Keratinocyte (primary cell): ENCODE results near the gene CDH12. TPM values are rescaled to one million over a fixed set of nuclear protein-coding genes. Genes with fewer than 3 reads are reported as not detected.

Experiments used
- DNase-seq: peaks from one replicate; pipeline ENCODE4 v3.0.0-alpha.2; 2011; ENCODE audit warnings: low read depth, missing footprints, low spot score
- FAIRE-seq: peaks from 2 replicates; lab custom pipeline; 2011; peaks lifted over from hg19 to GRCh38; lab: Jason Lieb, UNC
- H2AFZ ChIP-seq: 2 replicates; pipeline ENCODE4 v1.6.0; 2012; ENCODE audit warnings: low read length, control low read depth, inconsistent platforms; ENCODE audit not compliant: control insufficient read depth
- H3K27ac ChIP-seq: 2 replicates; pipeline ENCODE4 v1.5.1; 2011; ENCODE audit warnings: low read length; ENCODE audit not compliant: control insufficient read depth, insufficient read depth
- H3K27me3 ChIP-seq: 3 replicates; pipeline ENCODE4 v1.6.0; 2011; ENCODE audit warnings: low read length; ENCODE audit not compliant: control insufficient read depth, insufficient read depth; ENCODE audit errors: extremely low read depth
- H3K36me3 ChIP-seq, 2 experiments: 2 replicates in 1 of 2; 3 replicates in 1 of 2; pipeline ENCODE4 v1.5.1; 2011; ENCODE audit warnings: low read length in 2 of 2, mild to moderate bottlenecking in 1 of 2; ENCODE audit not compliant: control insufficient read depth in 2 of 2, insufficient read depth in 2 of 2; ENCODE audit errors: extremely low read depth in 1 of 2
- H3K4me1 ChIP-seq: 3 replicates; pipeline ENCODE4 v1.5.1; 2011; ENCODE audit warnings: low read length; ENCODE audit not compliant: control insufficient read depth, insufficient read depth; ENCODE audit errors: extremely low read depth
- H3K4me2 ChIP-seq: 3 replicates; pipeline ENCODE4 v1.6.0; 2011; ENCODE audit warnings: low read depth, low read length; ENCODE audit not compliant: control insufficient read depth, insufficient read depth; ENCODE audit errors: extremely low read depth
- H3K4me3 ChIP-seq, 3 experiments: fragments of 200-600 bp in 1 of 3; sonication (generic) in 1 of 3; 2 replicates in 2 of 3; 3 replicates in 1 of 3; pipeline ENCODE4 v1.5.1; 2011 to 2016; ENCODE audit warnings: low read length in 3 of 3, mild to moderate bottlenecking in 3 of 3, control low read depth in 2 of 3, inconsistent platforms in 1 of 3, low read depth in 1 of 3, mixed read lengths in 1 of 3, mixed run types in 1 of 3, moderate library complexity in 1 of 3; ENCODE audit not compliant: control insufficient read depth in 2 of 3, insufficient read depth in 2 of 3; ENCODE audit errors: extremely low read depth in 1 of 3
- H3K79me2 ChIP-seq: 2 replicates; pipeline ENCODE4 v1.6.0; 2012; ENCODE audit warnings: low read length; ENCODE audit not compliant: control insufficient read depth, insufficient read depth
- H3K9ac ChIP-seq: 3 replicates; pipeline ENCODE4 v1.6.0; 2011; ENCODE audit warnings: low read length; ENCODE audit not compliant: control insufficient read depth, insufficient read depth; ENCODE audit errors: extremely low read depth
- H3K9me1 ChIP-seq: 3 replicates; pipeline ENCODE4 v1.6.0; 2011; ENCODE audit warnings: low read length; ENCODE audit not compliant: control insufficient read depth, insufficient read depth; ENCODE audit errors: extremely low read depth
- H3K9me3 ChIP-seq: 2 replicates; pipeline ENCODE4 v1.5.1; 2012; ENCODE audit warnings: low read depth, low read length; ENCODE audit not compliant: control insufficient read depth
- H4K20me1 ChIP-seq: 3 replicates; pipeline ENCODE4 v1.6.0; 2011; ENCODE audit warnings: low read length; ENCODE audit not compliant: control insufficient read depth, insufficient read depth; ENCODE audit errors: extremely low read depth
- EZH2 ChIP-seq: IDR thresholded peaks from one replicate; pipeline ENCODE4 v1.6.1; 2012; ENCODE audit warnings: inconsistent platforms, mild to moderate bottlenecking, low read length, moderate library complexity
- dilution Hi-C: fragments of 300-500 bp; cut with MboI; formaldehyde crosslinking; loops from one replicate; pipeline ENCODE4 v1.7.0; 2020; ENCODE audit warnings: low sequenced_read_pairs; ENCODE audit not compliant: extremely low pct_ligation_motif_present
- polyA plus RNA-seq, 5 experiments: library from polyadenylated mRNA; depleted of rRNA in 3 of 5; stranded (reverse) in 3 of 5; stranded (forward) in 1 of 5; unstranded in 1 of 5; fragments of >200 nt; gene quantifications; 1 replicate in 1 of 5; 2 replicates in 3 of 5; 3 replicates in 1 of 5; pipeline versions ENCODE4 v1.2.1 to v1.2.3, GENCODE V29; 2011 to 2012; ENCODE audit warnings: missing spikeins in 2 of 5, low read depth in 1 of 5, low replicate concordance in 1 of 5
- TF ChIP-seq, protein P1 (sequence below), 3 experiments: IDR thresholded peaks in 1 of 3; conservative IDR thresholded peaks in 1 of 3; optimal IDR thresholded peaks in 1 of 3; 2 replicates in 2 of 3; 3 replicates in 1 of 3; pipeline versions ENCODE3 to v1.5.1; 2011; ENCODE audit warnings: low read length in 3 of 3, mild to moderate bottlenecking in 3 of 3, moderate library complexity in 2 of 3, control low read depth in 1 of 3, inconsistent platforms in 1 of 3; ENCODE audit not compliant: insufficient read depth in 2 of 3; ENCODE audit errors: extremely low read depth in 1 of 3

CDH12 gene
- polyA plus RNA-seq, 1 donor (not counting 4 experiments of a cell fraction or from before 2014, with no cell fraction given) = not detected

DNA sequence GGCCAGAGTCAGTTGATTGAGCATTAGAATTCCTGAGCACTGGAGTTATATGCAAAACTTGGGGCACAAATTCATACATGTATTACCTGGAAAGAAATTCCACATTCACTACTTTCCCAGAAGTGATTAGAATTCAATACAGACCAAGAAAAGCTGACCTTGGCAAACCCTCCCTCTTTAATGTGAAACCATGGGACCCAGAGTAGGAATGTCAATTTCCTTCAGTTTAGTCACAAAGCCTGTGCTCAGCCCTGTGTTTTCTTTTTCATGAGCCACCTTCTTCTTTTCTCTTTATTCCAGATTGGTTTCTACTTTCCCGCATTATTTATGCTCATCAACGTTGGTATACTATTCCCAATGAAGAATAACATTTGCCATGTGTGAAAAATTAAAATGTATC is 420.2 kb downstream of the CDH12 start:
- TF ChIP-seq, protein P1, sequence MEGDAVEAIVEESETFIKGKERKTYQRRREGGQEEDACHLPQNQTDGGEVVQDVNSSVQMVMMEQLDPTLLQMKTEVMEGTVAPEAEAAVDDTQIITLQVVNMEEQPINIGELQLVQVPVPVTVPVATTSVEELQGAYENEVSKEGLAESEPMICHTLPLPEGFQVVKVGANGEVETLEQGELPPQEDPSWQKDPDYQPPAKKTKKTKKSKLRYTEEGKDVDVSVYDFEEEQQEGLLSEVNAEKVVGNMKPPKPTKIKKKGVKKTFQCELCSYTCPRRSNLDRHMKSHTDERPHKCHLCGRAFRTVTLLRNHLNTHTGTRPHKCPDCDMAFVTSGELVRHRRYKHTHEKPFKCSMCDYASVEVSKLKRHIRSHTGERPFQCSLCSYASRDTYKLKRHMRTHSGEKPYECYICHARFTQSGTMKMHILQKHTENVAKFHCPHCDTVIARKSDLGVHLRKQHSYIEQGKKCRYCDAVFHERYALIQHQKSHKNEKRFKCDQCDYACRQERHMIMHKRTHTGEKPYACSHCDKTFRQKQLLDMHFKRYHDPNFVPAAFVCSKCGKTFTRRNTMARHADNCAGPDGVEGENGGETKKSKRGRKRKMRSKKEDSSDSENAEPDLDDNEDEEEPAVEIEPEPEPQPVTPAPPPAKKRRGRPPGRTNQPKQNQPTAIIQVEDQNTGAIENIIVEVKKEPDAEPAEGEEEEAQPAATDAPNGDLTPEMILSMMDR (optimal IDR thresholded peaks at IDR 0.05 in 1 of 3, IDR thresholded peaks at IDR 0.05 in 1 of 3, conservative IDR thresholded peaks at IDR 0.05 in 1 of 3; ENCODE audit: extremely low read depth in 1 of 3, insufficient read depth in 2 of 3, low read length in 3 of 3) = no peak
- no peak for TF ChIP-seq EZH2
- H4K20me1 ChIP-seq = no peaks in the 10 kb centered on the region
- no peaks in the 10 kb centered on the region for H3K27me3 ChIP-seq
- no peak for FAIRE-seq
- DNase-seq = no peak
- H3K4me3 ChIP-seq = no peak overlapping the region
- no peak overlapping the region for H3K9ac ChIP-seq
- dilution Hi-C loops = no loop called here
- no peaks in the 10 kb centered on the region for H3K36me3 ChIP-seq
- no peaks in the 10 kb centered on the region for H3K9me3 ChIP-seq
- H3K4me2 ChIP-seq = no peak overlapping the region
- no peaks in the 10 kb centered on the region for H3K79me2 ChIP-seq
- no peak overlapping the region for H3K27ac ChIP-seq
- H2AFZ ChIP-seq = no peak overlapping the region
- H3K9me1 ChIP-seq = no peaks in the 10 kb centered on the region
- no peaks in the 10 kb centered on the region for H3K4me1 ChIP-seq

DNA sequence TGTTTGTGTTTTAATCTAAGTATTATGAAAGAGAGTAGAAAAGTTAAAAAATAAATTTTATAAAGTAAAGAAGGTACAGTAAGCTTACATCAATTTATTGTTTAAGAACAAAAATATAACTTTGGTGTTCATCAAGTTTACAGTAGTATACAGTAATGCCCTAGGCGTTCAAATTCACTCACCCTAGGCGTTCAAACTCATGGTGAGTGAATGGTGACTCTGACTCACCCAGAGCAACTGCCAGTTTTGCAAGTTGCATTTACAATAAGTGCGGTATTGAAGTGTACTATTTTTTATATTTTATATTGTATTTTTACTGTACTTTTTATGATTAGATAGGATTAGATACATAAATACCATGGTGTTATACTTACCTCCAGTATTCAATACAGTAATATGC is 421.3 kb downstream of the CDH12 start:
- Histone ChIP-seq H3K4me2 (no peak overlapping the region), H3K9me3 (no peaks in the 10 kb centered on the region), H3K27ac (no peak overlapping the region), H3K4me1 (no peaks in the 10 kb centered on the region), H3K36me3 (no peaks in the 10 kb centered on the region), H3K9ac (no peak overlapping the region), H2AFZ (no peak overlapping the region), H4K20me1 (no peaks in the 10 kb centered on the region), H3K4me3 (no peak overlapping the region), H3K27me3 (no peaks in the 10 kb centered on the region), H3K79me2 (no peaks in the 10 kb centered on the region), H3K9me1 (no peaks in the 10 kb centered on the region)
- FAIRE-seq (no peak), DNase-seq (no peak)
- no peak for TF ChIP-seq EZH2
- TF ChIP-seq, protein P1 (optimal IDR thresholded peaks at IDR 0.05 in 1 of 3, IDR thresholded peaks at IDR 0.05 in 1 of 3, conservative IDR thresholded peaks at IDR 0.05 in 1 of 3; ENCODE audit: extremely low read depth in 1 of 3, insufficient read depth in 2 of 3, low read length in 3 of 3) = no peak
- dilution Hi-C loops = no loop called here
